Measurements from ENCODE around the gene CMSS1. TPM values are rescaled to one million over a fixed set of nuclear protein-coding genes. Genes with fewer than 3 reads are reported as not detected.
A peak's percentile ranks its signal among the peaks of the same experiment; 100 is the strongest.

The CMSS1 gene
- total RNA-seq, 1 experiment from 2014 or later, result 98.6 TPM

DNA sequence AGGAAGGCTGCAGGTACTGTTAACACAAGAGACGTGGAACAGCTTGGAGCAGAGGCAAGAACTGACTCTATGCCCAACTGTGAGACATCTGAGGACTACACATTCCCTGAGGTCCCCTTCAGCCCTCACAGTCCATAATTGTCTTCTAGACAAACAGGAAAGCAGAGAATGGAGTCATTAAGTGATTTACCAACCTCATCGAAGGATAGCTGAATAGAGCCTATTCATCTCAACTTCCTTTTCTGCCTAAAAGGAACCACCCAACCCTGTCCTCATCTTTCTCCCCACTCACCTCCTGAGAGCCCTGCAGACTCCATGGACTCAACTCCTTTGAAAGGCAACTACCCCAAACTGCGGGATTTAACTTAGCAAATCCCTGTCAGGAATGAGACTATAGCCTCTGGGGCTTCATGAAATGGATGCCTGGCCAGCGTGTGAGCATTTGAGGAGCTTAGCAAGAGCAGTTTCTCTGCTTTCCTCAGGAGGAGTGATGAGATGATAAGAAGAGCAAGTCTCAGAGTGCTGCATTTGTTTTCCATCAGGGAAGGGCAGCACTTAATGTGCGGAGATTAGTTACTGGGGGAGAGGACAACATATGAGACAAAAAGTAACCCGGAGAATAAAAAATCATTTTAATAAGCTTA lies 358.1 kb downstream of the CMSS1 start:
- intact Hi-C loops (cut with micrococcal nuclease; ENCODE audit: unreplicated experiment), result no loop called here
- H3K27ac ChIP-seq (ENCODE audit: low read depth, low read length, poor library complexity, severe bottlenecking), result no peak overlapping the region
- peaks cover 15% of the 10 kb centered on the region for H3K9me3 ChIP-seq (ENCODE audit: low read depth, low read length, poor library complexity, severe bottlenecking)
- no TSS peak for BruUV-seq (replicated peaks)
- peak; percentile 68 for DNase-seq (ENCODE audit: low spot score)
- H3K4me3 ChIP-seq (ENCODE audit: low read depth, low read length, poor library complexity, severe bottlenecking), result no peak overlapping the region
- no peaks in the 10 kb centered on the region for H3K27me3 ChIP-seq (replicated peaks; ENCODE audit: insufficient read depth, low read depth, low read length, poor library complexity)
- TF ChIP-seq, protein P1, sequence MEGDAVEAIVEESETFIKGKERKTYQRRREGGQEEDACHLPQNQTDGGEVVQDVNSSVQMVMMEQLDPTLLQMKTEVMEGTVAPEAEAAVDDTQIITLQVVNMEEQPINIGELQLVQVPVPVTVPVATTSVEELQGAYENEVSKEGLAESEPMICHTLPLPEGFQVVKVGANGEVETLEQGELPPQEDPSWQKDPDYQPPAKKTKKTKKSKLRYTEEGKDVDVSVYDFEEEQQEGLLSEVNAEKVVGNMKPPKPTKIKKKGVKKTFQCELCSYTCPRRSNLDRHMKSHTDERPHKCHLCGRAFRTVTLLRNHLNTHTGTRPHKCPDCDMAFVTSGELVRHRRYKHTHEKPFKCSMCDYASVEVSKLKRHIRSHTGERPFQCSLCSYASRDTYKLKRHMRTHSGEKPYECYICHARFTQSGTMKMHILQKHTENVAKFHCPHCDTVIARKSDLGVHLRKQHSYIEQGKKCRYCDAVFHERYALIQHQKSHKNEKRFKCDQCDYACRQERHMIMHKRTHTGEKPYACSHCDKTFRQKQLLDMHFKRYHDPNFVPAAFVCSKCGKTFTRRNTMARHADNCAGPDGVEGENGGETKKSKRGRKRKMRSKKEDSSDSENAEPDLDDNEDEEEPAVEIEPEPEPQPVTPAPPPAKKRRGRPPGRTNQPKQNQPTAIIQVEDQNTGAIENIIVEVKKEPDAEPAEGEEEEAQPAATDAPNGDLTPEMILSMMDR (conservative IDR thresholded peaks at IDR 0.05; ENCODE audit: low read depth, low read length), result no peak
- no peak for TF ChIP-seq EZH2 (IDR thresholded peaks at IDR 0.05; ENCODE audit: borderline replicate concordance, low read depth, low read length, poor library complexity, severe bottlenecking)
- POLR2A ChIA-PET (ENCODE audit: low non-redundant PET), result interaction anchor here (0.6 kb wide), 1 partner anchor 79 kb away, joined by 10 read pairs; no protein-coding TSS in a partner anchor
- H3K36me3 ChIP-seq (ENCODE audit: insufficient read depth, low read length, poor library complexity, severe bottlenecking), result no peaks in the 10 kb centered on the region
- CTCF ChIA-PET, result interaction anchor here (1.6 kb wide), 1 partner anchor 107 kb away, joined by 3 read pairs; no protein-coding TSS in a partner anchor
- peaks cover 10% of the 10 kb centered on the region for H3K4me1 ChIP-seq (ENCODE audit: insufficient read depth, low read length, poor library complexity, severe bottlenecking)

DNA sequence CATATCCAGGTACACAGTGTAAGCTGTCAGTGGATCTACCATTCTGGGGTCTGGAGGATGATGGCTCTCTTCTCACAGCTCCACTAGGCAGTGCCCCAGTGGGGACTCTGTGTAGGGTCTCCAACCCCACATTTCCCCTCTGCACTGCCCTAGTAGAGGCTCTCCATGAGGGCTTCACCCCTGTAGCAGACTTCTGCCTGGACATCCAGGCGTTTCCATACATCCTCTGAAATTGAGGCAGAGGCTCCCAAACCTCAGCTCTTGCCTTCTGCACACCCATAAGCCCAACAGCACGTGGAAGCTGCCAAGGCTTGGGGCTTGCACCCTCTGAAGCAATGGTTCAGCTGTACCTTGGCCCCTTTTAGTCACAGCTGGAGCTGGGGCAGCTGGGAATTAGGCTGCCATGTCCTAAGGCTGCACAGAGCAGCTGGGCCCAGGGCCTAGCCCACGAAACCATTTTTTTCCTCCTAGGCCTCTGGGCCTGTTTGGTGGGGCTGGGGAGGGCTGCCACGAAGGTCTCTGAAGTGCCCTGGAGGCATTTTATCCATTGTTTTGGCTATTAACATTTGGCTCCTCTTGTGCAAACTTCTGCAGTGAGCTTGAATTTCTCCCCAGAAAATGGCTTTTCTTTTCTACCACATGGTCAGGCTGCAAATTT lies 362.2 kb downstream of the CMSS1 start:
- ChIA-PET POLR2A (ENCODE audit: low non-redundant PET) (no interaction called here), CTCF (no interaction called here)
- TF ChIP-seq, protein P1 (conservative IDR thresholded peaks at IDR 0.05; ENCODE audit: low read depth, low read length), result no peak
- no peak for TF ChIP-seq EZH2 (IDR thresholded peaks at IDR 0.05; ENCODE audit: borderline replicate concordance, low read depth, low read length, poor library complexity, severe bottlenecking)
- H3K9me3 ChIP-seq (ENCODE audit: low read depth, low read length, poor library complexity, severe bottlenecking), result peaks cover 15% of the 10 kb centered on the region
- no peak overlapping the region for H3K4me3 ChIP-seq (ENCODE audit: low read depth, low read length, poor library complexity, severe bottlenecking)
- peaks cover 15% of the 10 kb centered on the region for H3K4me1 ChIP-seq (ENCODE audit: insufficient read depth, low read length, poor library complexity, severe bottlenecking)
- no peak for DNase-seq (ENCODE audit: low spot score)
- intact Hi-C loops (cut with micrococcal nuclease; ENCODE audit: unreplicated experiment), result no loop called here
- BruUV-seq (replicated peaks), result no TSS peak
- no peaks in the 10 kb centered on the region for H3K27me3 ChIP-seq (replicated peaks; ENCODE audit: insufficient read depth, low read depth, low read length, poor library complexity)
- H3K36me3 ChIP-seq (ENCODE audit: insufficient read depth, low read length, poor library complexity, severe bottlenecking), result no peaks in the 10 kb centered on the region
- H3K27ac ChIP-seq (ENCODE audit: low read depth, low read length, poor library complexity, severe bottlenecking), result no peak overlapping the region

DNA sequence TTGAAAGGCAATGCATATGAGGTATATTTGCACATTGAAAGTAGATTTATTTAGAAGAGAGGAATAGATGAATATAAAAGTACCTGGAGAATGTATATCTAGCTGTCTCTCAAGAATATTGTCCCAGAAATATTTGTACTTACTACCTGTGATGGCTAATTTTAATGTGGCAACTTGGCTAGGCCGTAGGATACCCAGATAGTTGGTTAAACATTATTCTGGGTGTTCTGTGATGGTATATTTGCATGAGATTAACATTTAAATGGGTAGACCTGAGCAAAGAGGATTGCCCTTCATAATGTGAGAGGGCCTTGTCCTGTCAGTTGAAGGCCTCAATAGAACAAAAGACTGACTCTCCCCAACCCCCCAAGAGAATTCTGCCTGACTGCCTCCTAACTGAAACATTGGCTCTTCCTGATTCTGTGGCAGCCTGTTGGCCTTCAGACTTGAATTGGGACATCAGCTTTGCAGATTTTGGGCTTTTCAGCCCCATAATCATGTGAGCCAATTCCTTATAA lies 366.0 kb downstream of the CMSS1 start:
- CTCF ChIA-PET, result no interaction called here
- no TSS peak for BruUV-seq (replicated peaks)
- no peak for DNase-seq (ENCODE audit: low spot score)

More for the DNA sequence above, 366.0 kb downstream of the CMSS1 start:
- H3K4me1 ChIP-seq (ENCODE audit: insufficient read depth, low read length, poor library complexity, severe bottlenecking), result peaks cover 14% of the 10 kb centered on the region
- intact Hi-C loops (cut with micrococcal nuclease; ENCODE audit: unreplicated experiment), result no loop called here
- TF ChIP-seq, protein P1 (conservative IDR thresholded peaks at IDR 0.05; ENCODE audit: low read depth, low read length), result no peak
- no peak for TF ChIP-seq EZH2 (IDR thresholded peaks at IDR 0.05; ENCODE audit: borderline replicate concordance, low read depth, low read length, poor library complexity, severe bottlenecking)
- no peak overlapping the region for H3K27ac ChIP-seq (ENCODE audit: low read depth, low read length, poor library complexity, severe bottlenecking)
- peaks cover 15% of the 10 kb centered on the region for H3K9me3 ChIP-seq (ENCODE audit: low read depth, low read length, poor library complexity, severe bottlenecking)
- H3K27me3 ChIP-seq (replicated peaks; ENCODE audit: insufficient read depth, low read depth, low read length, poor library complexity), result no peaks in the 10 kb centered on the region
- H3K4me3 ChIP-seq (ENCODE audit: low read depth, low read length, poor library complexity, severe bottlenecking), result no peak overlapping the region
- POLR2A ChIA-PET (ENCODE audit: low non-redundant PET), result no interaction called here
- H3K36me3 ChIP-seq (ENCODE audit: insufficient read depth, low read length, poor library complexity, severe bottlenecking), result no peaks in the 10 kb centered on the region

Measured in A673 (cell line).